Measurements from ENCODE around the gene SEL1L2.

DNA sequence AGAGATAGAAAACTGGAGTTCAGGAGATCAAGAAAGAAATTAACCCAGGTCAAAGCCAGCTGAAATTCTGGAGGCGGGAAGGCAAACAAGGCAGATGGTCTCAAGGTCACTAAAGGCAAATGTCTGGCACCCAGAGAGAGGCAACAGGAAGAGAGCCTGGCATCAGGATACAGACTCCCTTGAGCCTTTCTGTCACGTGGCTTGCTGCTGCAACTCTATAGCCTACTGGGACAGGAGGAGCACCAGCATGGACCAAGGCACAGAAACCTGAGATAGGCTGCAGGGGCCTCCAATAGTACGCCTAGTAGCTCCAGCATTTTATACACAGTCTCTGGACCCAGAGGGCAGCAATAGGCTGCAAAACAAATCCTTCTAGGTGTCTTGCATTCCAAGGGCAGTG lies 75.1 kb downstream of the SEL1L2 start:
- TF ChIP-seq CTBP1 (IDR thresholded peaks at IDR 0.05; ENCODE audit: borderline replicate concordance) (no peak), SP1 (IDR thresholded peaks at IDR 0.05) (no peak), ARNT (IDR thresholded peaks at IDR 0.05) (no peak), L3MBTL2 (conservative IDR thresholded peaks at IDR 0.05) (no peak), FOXM1 (IDR thresholded peaks at IDR 0.05; ENCODE audit: borderline replicate concordance) (no peak), HDGF (IDR thresholded peaks at IDR 0.05; ENCODE audit: borderline replicate concordance) (no peak), FOXK2 (IDR thresholded peaks at IDR 0.05) (no peak)
